IPS-18a (cell line): ENCODE results near the gene TTLL11.

Experiments used
- H3K27ac ChIP-seq: one replicate; pipeline ENCODE4 v1.5.1; 2013; ENCODE audit warnings: low read length
- H3K27me3 ChIP-seq: one replicate; pipeline ENCODE4 v1.6.1; 2013; ENCODE audit warnings: mild to moderate bottlenecking, low read length; ENCODE audit not compliant: control insufficient read depth, insufficient read depth
- H3K36me3 ChIP-seq: one replicate; pipeline ENCODE4 v1.6.1; 2013; ENCODE audit warnings: low read depth, low read length; ENCODE audit not compliant: control insufficient read depth
- H3K4me1 ChIP-seq: one replicate; pipeline ENCODE4 v1.6.1; 2013; ENCODE audit warnings: low read depth, low read length; ENCODE audit not compliant: control insufficient read depth
- H3K4me3 ChIP-seq: one replicate; pipeline ENCODE4 v1.5.1; 2013; ENCODE audit warnings: low read length
- H3K9ac ChIP-seq: one replicate; pipeline ENCODE4 v1.6.1; 2013; ENCODE audit warnings: mild to moderate bottlenecking, low read length, moderate library complexity
- H3K9me3 ChIP-seq: one replicate; pipeline ENCODE4 v1.6.1; 2013; ENCODE audit warnings: low read depth, low read length; ENCODE audit not compliant: control insufficient read depth

TTLL11 gene

DNA sequence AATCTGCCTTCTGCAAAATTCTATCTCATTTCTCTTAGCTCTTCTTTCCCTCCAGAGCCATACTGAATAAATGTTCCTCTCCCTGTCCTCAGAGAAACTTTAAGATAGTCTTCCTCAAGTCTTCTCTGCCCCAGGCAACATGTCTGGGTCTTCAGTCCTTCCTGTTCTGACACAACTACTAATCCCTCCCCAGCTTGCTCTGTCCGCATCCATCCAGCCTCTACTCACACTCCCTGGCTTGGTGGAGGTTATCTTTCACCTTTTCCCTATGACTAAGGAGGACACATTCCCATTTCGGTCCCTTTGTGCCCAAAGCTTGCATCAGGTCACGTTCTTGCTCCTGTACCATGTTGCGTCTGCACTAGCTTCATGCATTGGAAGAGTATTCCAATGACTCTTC, 143.3 kb downstream of the TTLL11 start:
- Histone ChIP-seq H3K9me3 (no peaks in the 10 kb centered on the region), H3K36me3 (no peaks in the 10 kb centered on the region), H3K27ac (no peak overlapping the region), H3K4me3 (no peak overlapping the region), H3K9ac (no peak overlapping the region), H3K27me3 (no peaks in the 10 kb centered on the region), H3K4me1 (peaks cover 16% of the 10 kb centered on the region)

DNA sequence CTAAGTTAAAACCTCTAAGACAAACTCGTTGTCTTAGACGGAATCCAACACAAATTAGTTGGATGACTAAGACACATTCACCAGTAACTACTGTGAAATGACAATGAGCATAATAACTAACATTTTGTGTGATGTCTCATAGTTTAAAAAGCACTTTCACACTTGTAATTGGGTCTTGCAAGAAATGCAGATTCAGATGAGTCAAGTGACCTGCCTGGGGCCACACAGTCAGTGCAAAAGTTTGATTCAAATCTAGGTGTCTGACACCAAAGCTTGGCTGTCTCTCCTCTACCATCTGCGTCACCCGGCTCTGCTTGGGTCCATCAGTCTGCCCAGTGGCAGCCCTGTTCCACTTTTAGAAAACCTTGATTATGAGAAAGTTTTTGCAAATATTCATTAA, 143.7 kb downstream of the TTLL11 start:
- H3K4me3 ChIP-seq: no peak overlapping the region
- no peak overlapping the region for H3K9ac ChIP-seq
- H3K4me1 ChIP-seq: peaks cover 16% of the 10 kb centered on the region
- no peaks in the 10 kb centered on the region for H3K36me3 ChIP-seq
- H3K27me3 ChIP-seq: no peaks in the 10 kb centered on the region
- no peaks in the 10 kb centered on the region for H3K9me3 ChIP-seq
- H3K27ac ChIP-seq: no peak overlapping the region

GRCh38 chr9:121947775-121948174, 145.3 kb downstream of the TTLL11 start:
- Histone ChIP-seq H3K9me3 (no peaks in the 10 kb centered on the region), H3K36me3 (no peaks in the 10 kb centered on the region), H3K4me1 (peaks cover 16% of the 10 kb centered on the region), H3K27ac (no peak overlapping the region), H3K9ac (no peak overlapping the region), H3K27me3 (no peaks in the 10 kb centered on the region), H3K4me3 (no peak overlapping the region)

- Histone ChIP-seq H3K27me3 (no peaks in the 10 kb centered on the region), H3K4me1 (peaks cover 16% of the 10 kb centered on the region), H3K36me3 (no peaks in the 10 kb centered on the region), H3K9ac (no peak overlapping the region), H3K27ac (no peak overlapping the region), H3K4me3 (no peak overlapping the region), H3K9me3 (no peaks in the 10 kb centered on the region)
These were observed 146.6 kb downstream of the TTLL11 start for GRCh38 chr9:121946465-121946864.

- Histone ChIP-seq H3K27me3 (no peaks in the 10 kb centered on the region), H3K9ac (no peak overlapping the region), H3K36me3 (no peaks in the 10 kb centered on the region), H3K4me3 (no peak overlapping the region), H3K4me1 (peaks cover 16% of the 10 kb centered on the region), H3K9me3 (no peaks in the 10 kb centered on the region), H3K27ac (no peak overlapping the region)
These were observed 147.3 kb downstream of the TTLL11 start for GRCh38 chr9:121945849-121946248.

- no peak overlapping the region for H3K27ac ChIP-seq
- H3K4me1 ChIP-seq: peaks cover 16% of the 10 kb centered on the region
- no peaks in the 10 kb centered on the region for H3K36me3 ChIP-seq
- H3K9ac ChIP-seq: no peak overlapping the region
- no peak overlapping the region for H3K4me3 ChIP-seq
- no peaks in the 10 kb centered on the region for H3K27me3 ChIP-seq
- no peaks in the 10 kb centered on the region for H3K9me3 ChIP-seq
These were observed 147.8 kb downstream of the TTLL11 start for GRCh38 chr9:121945281-121945680.

DNA sequence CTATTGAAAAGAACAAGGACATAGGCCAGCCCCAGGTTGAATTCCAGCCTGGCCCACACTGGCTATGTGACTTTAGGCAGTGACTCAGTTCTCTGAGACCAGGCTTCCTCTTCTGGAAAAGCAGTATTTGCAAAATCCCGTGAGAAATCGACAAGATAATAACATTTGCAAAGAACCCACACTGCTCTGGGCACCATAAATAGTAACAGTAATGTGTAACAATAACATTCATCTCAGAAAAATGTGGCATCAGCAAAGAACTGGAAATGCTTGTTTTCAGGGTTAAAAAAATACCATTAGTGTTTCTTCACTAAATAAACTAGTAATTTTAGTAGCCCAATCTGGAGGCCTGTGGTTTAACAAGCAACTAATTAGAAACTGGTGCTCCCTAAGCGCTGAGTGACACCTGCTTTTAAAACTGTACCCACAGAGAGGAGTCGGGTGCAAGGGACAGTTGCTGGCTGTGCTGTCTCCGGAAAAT, 148.4 kb downstream of the TTLL11 start:
- Histone ChIP-seq H3K9ac (no peak overlapping the region), H3K27me3 (no peaks in the 10 kb centered on the region), H3K27ac (no peak overlapping the region), H3K36me3 (no peaks in the 10 kb centered on the region), H3K4me3 (no peak overlapping the region), H3K9me3 (no peaks in the 10 kb centered on the region), H3K4me1 (peaks cover 16% of the 10 kb centered on the region)

GRCh38 chr9:121943463-121943862, 149.6 kb downstream of the TTLL11 start:
- Histone ChIP-seq H3K27me3 (no peaks in the 10 kb centered on the region), H3K9ac (no peak overlapping the region), H3K4me1 (peaks cover 16% of the 10 kb centered on the region), H3K36me3 (no peaks in the 10 kb centered on the region), H3K27ac (no peak overlapping the region), H3K4me3 (no peak overlapping the region), H3K9me3 (no peaks in the 10 kb centered on the region)

GRCh38 chr9:121942866-121943382, 150.2 kb downstream of the TTLL11 start:
- no peak overlapping the region for H3K4me3 ChIP-seq
- H3K27ac ChIP-seq: no peak overlapping the region
- H3K36me3 ChIP-seq: no peaks in the 10 kb centered on the region
- H3K9me3 ChIP-seq: no peaks in the 10 kb centered on the region
- H3K27me3 ChIP-seq: no peaks in the 10 kb centered on the region
- no peak overlapping the region for H3K9ac ChIP-seq
- H3K4me1 ChIP-seq: peaks cover 14% of the 10 kb centered on the region

- Histone ChIP-seq H3K27ac (no peak overlapping the region), H3K9me3 (no peaks in the 10 kb centered on the region), H3K9ac (no peak overlapping the region), H3K4me1 (peaks cover 8% of the 10 kb centered on the region), H3K4me3 (no peak overlapping the region), H3K27me3 (no peaks in the 10 kb centered on the region), H3K36me3 (no peaks in the 10 kb centered on the region)
These were observed 150.8 kb downstream of the TTLL11 start for GRCh38 chr9:121942313-121942712.

GRCh38 chr9:121939643-121940042, 153.5 kb downstream of the TTLL11 start:
- H3K9ac ChIP-seq: no peak overlapping the region
- H3K4me1 ChIP-seq: no peaks in the 10 kb centered on the region
- no peaks in the 10 kb centered on the region for H3K9me3 ChIP-seq
- H3K4me3 ChIP-seq: no peak overlapping the region
- H3K27ac ChIP-seq: no peak overlapping the region
- H3K36me3 ChIP-seq: no peaks in the 10 kb centered on the region
- no peaks in the 10 kb centered on the region for H3K27me3 ChIP-seq

DNA sequence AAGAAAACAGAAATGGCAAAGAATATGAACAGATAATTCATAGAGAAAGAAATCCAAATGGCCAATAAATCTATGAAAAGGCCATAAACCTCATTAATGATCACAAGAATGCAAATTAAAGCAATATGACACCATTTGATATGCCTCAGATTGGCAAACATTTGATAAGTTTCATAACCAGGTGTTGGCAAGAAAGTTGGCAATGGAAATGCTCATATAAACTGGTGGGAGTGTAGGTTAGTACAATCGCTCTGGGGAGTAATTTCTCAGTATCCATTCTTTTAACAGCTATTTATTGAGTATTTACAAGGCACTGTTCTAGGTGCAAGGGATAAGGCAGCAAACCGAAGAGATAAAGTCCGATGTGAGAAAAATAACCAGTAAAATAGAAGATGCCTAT, 154.5 kb downstream of the TTLL11 start:
- Histone ChIP-seq H3K4me1 (no peaks in the 10 kb centered on the region), H3K9me3 (no peaks in the 10 kb centered on the region), H3K9ac (no peak overlapping the region), H3K27me3 (no peaks in the 10 kb centered on the region), H3K4me3 (no peak overlapping the region), H3K36me3 (no peaks in the 10 kb centered on the region), H3K27ac (no peak overlapping the region)
